Activated T-cell treated with anti-CD3 and anti-CD28 coated beads for 1 hour (primary cell): ENCODE data around the gene FBXW2.

ENCODE experiments used
- DNase-seq: peaks from one replicate; pipeline ENCODE4 v3.0.0-alpha.2; 2020; ENCODE audit warnings: low read depth

FBXW2 gene

DNA sequence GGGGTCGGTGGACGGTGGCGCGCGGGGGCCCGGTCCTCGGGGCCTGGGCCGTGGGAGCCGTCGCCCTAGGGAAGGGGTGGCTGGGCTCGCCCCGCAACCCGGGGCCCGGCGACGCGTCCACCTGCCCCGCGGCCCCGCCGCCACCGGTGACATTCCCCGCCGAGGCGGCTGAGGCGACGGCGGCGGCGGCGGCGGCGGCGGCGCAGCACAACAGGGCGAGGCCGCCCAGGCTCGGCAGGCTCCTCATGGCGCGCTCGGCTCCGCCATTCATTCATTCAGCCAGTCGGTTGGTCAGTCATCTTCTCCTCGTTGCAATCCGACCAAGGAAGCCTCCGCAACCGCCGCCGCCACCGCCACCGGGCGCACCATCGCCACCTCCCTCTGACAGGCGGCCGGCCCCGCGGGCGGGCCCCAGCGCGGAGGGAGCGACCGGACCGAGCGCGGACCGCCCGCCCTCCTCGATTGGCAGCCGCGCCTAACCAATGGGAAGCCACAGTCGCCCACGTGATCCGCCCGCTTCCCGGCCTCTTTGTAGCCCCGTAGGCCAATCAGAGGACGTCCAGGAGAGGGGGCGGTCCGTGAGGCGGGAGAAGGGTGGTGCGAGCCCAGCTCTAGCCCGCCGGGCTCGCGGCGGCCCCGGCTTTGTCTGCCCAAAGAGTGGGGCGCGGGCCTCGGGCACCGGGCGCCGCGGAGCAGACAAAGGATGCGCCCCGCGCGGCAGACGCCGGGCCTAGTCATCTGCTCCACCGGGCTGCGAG, 78.9 kb downstream of the FBXW2 start, which contains the start of gene MEGF9:
TSS of gene MEGF9 (minus strand) at position 383 of the 758 bp plus-strand sequence. CDS start at position 271, 112 bp downstream.
- peak; percentile 92 for DNase-seq

DNA sequence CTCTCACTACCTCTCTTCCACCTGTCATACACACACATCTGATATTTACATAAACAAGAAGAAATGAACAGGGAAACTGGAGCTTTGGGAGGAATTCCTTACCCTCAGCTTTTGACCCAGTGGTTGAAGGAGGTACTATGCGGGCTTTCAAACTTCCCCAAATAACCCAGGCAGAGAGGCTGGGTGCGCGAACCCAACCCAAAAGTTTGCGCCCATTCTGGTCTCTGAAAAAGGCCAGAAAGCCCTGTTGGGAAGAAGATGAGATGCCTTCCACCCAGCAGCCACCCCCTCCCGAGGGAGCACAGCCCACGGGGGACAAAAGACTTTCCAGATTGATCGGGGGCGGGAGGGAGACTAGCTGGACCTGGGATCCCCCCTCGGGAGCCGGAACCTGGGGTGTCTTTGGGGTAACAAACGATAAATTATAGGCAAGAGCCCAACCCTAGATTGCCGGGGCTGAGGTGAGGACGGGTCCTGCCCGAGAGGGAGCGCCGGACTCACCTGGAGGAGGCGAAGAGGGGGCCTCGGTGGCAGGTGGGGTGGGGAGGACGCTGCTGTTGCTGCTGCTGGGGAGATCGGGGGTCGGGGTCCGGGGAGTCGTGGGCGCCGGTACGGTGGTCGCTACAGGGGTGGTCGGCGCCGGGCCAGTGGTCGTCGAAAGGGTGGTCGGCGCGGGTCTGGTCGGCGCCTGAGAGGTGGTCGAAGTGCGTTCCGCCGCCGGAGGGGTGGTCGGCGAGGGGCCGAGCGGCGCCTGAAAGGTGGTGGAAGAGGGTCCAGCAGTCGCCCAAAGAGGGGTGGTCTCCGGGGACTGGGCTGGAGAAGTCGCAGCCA, 79.7 kb downstream of the FBXW2 start:
- DNase-seq: no peak

- no peak for DNase-seq
These were observed 80.6 kb downstream of the FBXW2 start for GRCh38 chr9:120712539-120713031.

GRCh38 chr9:120711841-120712538, 81.2 kb downstream of the FBXW2 start:
- DNase-seq: no peak

- no peak for DNase-seq
These were observed 81.9 kb downstream of the FBXW2 start for GRCh38 chr9:120711354-120711753.

GRCh38 chr9:120710110-120710981, 82.9 kb downstream of the FBXW2 start:
- DNase-seq: no peak

DNA sequence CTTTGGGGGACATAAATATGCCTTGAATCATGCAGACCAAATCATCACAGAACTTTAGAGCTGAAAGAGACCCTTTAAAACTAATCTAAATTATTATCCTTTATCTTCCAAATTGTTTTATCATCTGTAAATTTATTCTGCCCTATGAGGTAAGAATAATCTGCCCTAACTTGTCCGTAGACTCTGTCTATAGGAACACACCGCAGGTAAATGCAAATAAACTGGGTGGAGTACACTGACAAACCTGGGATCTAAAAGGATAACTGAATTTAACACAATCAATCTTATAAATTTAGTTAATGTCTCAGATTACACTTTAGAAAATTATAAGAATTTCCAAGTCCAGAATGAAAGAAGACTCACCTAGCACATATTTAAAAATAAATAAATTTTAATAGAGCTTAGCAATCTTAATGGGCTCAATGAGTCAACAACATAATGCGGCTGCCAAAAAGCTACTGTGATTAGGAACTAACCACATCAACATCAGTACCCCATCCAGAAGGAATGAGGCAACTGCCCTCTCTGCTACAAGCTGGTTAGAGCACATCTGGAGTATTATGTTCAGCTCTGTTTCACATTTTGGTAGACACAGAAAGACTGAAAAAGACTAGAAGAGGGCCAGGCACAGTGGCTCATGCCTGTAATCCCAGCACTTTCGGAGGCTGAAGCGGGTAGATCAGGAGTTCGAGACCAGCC, 84.5 kb downstream of the FBXW2 start:
- DNase-seq: no peak

DNA sequence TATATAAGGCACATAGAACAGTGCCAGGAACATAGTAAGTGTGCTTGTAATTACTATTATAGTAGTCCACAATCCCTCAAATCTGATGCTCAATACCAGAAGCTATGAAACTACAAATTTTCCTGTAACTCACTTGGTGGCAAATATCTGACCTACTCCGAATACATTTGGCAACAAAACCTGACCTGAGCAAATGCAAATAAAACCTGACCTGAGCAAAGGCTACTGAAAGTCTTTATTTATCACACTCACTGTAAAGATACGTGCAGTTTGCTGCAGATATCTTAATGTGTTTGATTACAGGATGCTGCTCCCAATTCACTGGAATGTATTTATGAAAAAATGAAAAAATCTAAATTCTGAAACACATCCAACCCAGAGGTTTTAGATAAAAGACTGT, 86.0 kb downstream of the FBXW2 start:
- no peak for DNase-seq
